PC-9 (cell line): ENCODE data around the gene RRBP1.

Experiments
- EZH2 ChIP-seq: fragments of 200-600 bp; sonication (generic); IDR thresholded peaks from 2 replicates; pipeline ENCODE4 v1.8.0; 2017; ENCODE audit warnings: antibody characterized with exemption, low read depth
- TF ChIP-seq, protein P1 (sequence below): fragments of 200-600 bp; sonication (generic); conservative IDR thresholded peaks from 2 replicates; pipeline ENCODE4 v1.6.1; 2017; ENCODE audit warnings: mixed run types, antibody characterized with exemption, mild to moderate bottlenecking, moderate library complexity

DNA sequence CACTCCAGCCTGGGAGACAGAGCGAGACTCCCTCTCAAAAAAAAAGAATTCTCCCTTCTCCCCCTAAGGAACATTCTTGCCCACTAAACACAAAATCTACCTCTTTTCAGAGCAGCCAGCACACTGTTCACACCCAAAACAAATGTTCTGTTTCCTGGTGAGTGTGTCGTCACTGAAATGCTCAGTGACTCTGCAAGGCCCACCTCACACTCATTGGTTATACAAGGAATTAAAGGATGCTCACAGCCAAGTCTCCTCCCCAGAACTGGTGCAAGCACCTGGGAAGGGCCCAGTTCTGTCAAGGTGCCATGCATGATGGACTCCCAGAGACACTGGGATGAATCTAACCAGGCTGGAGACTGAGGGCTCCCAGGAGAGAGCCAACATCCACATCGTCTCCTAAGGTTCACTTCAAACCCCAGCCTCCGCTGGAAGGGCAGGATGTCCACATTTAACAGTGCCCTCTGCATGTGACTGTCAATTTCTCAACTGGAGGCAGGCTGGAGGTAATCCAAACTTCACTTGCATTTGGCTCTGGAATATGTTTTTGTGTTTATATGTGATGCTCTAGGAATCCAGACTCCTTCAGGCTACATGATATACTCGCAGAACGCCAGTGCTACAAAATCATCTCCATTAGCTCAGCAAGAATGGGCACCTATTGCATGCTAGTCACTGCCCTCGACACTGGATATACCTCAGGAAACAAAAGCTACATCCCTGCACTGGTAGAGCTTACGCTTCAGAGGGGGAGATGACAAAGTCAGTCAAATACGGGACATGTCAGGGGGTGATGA, 7.1 kb downstream of the RRBP1 start:
- TF ChIP-seq, protein P1, sequence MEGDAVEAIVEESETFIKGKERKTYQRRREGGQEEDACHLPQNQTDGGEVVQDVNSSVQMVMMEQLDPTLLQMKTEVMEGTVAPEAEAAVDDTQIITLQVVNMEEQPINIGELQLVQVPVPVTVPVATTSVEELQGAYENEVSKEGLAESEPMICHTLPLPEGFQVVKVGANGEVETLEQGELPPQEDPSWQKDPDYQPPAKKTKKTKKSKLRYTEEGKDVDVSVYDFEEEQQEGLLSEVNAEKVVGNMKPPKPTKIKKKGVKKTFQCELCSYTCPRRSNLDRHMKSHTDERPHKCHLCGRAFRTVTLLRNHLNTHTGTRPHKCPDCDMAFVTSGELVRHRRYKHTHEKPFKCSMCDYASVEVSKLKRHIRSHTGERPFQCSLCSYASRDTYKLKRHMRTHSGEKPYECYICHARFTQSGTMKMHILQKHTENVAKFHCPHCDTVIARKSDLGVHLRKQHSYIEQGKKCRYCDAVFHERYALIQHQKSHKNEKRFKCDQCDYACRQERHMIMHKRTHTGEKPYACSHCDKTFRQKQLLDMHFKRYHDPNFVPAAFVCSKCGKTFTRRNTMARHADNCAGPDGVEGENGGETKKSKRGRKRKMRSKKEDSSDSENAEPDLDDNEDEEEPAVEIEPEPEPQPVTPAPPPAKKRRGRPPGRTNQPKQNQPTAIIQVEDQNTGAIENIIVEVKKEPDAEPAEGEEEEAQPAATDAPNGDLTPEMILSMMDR = no peak
- TF ChIP-seq EZH2 = no peak
